EH (cell line): ENCODE data around the gene TBL1XR1.
"Not testable (repeated sequence)": the region's sequence is repeated elsewhere in the genome, so short reads cannot be mapped to it uniquely, and the experiment has no call there.

Experiments used
- DNase-seq: peaks from one replicate; pipeline ENCODE4 v3.0.0-alpha.2; 2015; ENCODE audit warnings: low read depth

TBL1XR1 gene

GRCh38 chr3:177208223-177208622 is 10.9 kb upstream of the TBL1XR1 start:
- no peak for DNase-seq

- no peak for DNase-seq
Measured at GRCh38 chr3:177206936-177207335, 9.7 kb upstream of the TBL1XR1 start.

GRCh38 chr3:177203689-177204395 is 6.6 kb upstream of the TBL1XR1 start:
- DNase-seq: no peak

- not testable (repeated sequence) for DNase-seq
Measured at GRCh38 chr3:177203016-177203415, 5.7 kb upstream of the TBL1XR1 start.

GRCh38 chr3:177201700-177202397 is 4.6 kb upstream of the TBL1XR1 start:
- DNase-seq: peak; percentile 62

- no peak for DNase-seq
Measured at GRCh38 chr3:177199206-177199760, 2.0 kb upstream of the TBL1XR1 start.

- no peak for DNase-seq
Measured at GRCh38 chr3:177197727-177198460, 612 bp upstream of the TBL1XR1 start.

GRCh38 chr3:177196456-177197040 is 734 bp downstream of the TBL1XR1 start:
- DNase-seq: peak; percentile 50

GRCh38 chr3:177196008-177196455 is 1.2 kb downstream of the TBL1XR1 start:
- peak; percentile 22 for DNase-seq

GRCh38 chr3:177195242-177195991 is 1.9 kb downstream of the TBL1XR1 start:
- peak; percentile 20 for DNase-seq

- DNase-seq: no peak
Measured at GRCh38 chr3:177194299-177194698, 3.0 kb downstream of the TBL1XR1 start.

- no peak for DNase-seq
Measured at GRCh38 chr3:177193688-177194268, 3.5 kb downstream of the TBL1XR1 start.

GRCh38 chr3:177193275-177193674 is 4.0 kb downstream of the TBL1XR1 start:
- not testable (repeated sequence) for DNase-seq

GRCh38 chr3:177190756-177191681 is 6.3 kb downstream of the TBL1XR1 start:
- DNase-seq: peak; percentile 46

GRCh38 chr3:177190184-177190583 is 7.1 kb downstream of the TBL1XR1 start:
- not testable (repeated sequence) for DNase-seq

- not testable (repeated sequence) for DNase-seq
Measured at GRCh38 chr3:177188325-177188724, 9.0 kb downstream of the TBL1XR1 start.

- DNase-seq: no peak
Measured at GRCh38 chr3:177186306-177186705, 11.0 kb downstream of the TBL1XR1 start.

GRCh38 chr3:177185035-177185574 is 12.2 kb downstream of the TBL1XR1 start:
- no peak for DNase-seq

- DNase-seq: peak; percentile 34
Measured at GRCh38 chr3:177184602-177185001, 12.7 kb downstream of the TBL1XR1 start.
